Measurements from ENCODE around the gene GPR108.
A peak's percentile ranks its signal among the peaks of the same experiment; 100 is the strongest.

The GPR108 gene

DNA sequence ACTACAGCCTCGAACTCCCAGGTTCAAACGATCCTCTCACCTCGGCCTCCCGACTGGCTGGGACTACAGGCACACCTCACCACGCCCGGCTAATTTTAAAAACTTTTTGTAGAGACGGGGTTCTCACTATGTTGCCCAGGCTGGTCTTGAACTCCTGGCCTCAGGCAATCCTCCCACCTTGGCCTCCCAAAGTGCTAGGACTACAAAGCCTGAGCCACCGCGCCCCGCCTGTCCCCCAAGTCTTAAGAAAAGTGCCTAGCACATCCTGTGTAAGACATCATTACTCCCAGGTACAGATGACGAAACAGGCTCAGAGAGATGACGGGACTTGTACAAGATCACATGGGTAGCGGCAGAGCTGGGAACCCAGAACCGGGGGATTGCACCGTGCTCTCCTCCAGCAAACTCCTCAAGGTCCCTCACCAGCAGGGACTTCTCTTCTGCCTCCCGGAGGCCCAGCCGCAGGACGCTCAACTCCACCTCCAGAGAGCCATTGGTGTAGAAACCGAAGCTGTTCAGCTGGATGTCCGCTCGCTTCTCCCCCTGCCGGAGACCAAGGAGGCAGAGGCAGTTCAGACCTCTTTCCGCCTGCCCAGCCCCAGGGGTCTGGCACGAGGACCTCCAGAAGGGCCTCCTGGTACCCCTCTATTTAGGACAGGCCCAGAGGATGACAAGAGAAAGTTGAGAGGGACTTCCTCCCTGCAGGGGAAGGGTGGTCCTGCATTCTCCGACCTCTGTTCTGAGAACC, 1.0 kb downstream of the GPR108 start:
- DNase-seq: peak; percentile 77 to 85

DNA sequence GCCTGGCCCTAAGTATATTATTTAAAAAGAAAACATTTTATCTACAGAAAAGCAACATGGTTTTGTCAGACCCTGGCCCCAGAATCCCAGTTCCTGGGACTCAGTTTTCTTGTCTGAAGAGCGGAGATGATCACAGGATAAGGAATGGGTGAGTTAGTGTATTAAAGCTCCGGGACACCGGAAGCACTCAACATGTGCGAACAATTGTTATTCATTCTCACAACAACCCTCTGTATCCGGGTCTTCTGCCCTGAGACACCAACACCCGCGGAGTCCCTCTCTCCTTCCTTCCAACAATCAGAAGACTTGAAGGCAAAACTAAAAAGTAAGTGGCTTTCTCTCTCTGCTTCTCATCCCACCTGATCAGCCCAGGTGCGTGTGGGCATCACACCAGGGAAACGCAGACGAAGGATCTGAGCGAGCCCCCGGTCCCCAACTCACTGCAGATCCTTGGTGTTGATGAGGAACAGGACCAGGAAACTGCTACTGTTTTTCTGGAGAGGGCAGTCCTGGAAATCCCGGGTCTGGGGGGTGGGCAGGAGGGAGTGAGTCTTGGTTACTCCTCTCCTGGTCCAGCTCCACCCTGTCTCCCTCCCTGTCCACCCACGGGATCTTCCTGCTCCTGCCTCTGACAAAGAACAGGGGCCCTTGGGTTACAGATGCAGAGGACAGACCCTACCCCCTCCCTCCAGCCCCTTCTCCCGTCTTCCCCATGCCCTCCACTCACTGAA, 2.0 kb downstream of the GPR108 start:
- no peak for DNase-seq

DNA sequence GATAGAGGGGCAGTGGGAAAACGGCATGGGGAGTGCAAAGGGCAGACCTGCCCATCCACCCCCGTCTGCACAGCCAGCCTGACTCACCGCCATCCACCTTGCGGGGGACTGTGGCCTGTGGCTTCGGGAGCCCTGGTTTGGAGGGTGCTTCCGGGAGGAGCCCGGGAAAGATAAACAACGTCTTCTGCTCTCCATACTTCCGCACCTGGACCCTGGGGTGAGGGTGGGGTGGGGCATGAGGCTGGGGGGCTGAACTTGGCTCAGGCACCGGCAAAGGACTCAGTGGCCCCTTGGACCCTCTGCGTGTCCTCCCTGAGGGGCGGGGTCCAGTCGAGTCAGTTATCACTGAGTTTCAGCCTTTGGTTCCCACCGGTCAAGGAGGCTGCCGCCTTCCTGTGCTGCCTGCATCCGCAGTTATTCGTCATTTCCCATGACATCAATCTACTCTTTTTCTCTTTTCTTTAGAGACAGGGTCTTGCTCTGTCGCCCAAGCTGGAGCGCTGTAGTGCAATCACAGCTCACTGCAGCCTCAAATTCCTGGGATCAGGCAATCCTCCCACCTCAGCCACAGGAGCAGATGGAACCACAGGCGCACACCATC, 3.2 kb downstream of the GPR108 start:
- no peak for DNase-seq

DNA sequence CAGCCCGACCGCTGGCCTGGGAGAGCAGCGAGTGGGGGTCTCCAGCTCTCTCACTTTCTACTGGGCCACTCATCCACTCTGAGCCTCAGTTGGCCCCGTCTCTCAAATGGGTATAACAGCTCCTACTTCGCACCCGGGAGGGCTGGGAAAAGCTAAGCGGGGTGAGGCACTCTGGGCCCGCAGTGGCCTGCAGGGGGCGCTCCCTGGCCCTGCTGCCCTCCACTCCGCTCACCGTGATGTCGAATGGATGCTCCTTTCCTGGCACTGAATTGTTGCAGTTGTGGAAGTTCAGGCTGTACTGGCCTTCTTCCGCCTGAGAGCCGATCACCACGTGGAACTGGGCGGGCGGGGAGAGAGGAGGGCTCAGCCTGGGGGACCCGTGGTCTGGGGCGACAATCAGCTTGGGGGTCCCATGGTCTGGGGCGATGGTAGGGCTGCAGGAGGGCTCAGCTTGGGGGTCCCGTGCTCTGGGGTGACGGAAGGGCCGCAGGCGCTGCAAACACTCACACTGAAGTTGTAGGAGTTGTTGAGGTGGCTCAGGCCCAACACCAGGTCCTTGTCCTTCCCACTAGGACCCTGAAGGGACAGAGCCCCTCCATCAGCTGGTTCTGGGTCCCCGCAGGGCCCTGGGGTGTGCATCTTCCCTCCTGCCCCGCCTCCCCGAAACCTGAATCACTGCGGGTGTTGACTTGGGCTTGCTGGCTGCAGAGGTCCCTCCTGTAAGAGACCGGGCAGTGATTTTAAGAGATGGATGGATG, 3.9 kb downstream of the GPR108 start:
- peak in 1 of 2 donors; percentile 26 for DNase-seq

- DNase-seq: no peak
These were observed 4.5 kb downstream of the GPR108 start for GRCh38 chr19:6732803-6733337.

DNA sequence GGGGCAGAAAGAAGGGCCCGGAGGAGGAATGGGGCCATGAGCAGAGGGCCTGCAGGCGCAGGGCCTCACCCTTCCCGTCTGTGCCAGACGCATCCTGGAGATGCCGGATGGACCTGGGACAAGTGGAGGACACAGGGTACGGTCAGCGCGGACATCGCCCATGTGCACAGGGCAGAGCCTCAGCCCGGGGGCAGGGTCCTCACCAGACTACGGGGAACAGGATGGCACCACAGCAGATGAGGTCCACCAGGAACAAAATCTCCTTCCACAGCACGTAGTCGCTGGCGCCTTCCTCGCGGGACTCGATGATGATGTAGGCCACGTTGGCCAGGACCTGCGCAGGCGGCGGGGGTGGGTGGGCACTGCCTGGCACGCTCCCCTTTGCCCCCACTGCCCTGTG, 5.6 kb downstream of the GPR108 start:
- no peak for DNase-seq

GRCh38 chr19:6730941-6731670, 6.3 kb downstream of the GPR108 start:
- DNase-seq: no peak

DNA sequence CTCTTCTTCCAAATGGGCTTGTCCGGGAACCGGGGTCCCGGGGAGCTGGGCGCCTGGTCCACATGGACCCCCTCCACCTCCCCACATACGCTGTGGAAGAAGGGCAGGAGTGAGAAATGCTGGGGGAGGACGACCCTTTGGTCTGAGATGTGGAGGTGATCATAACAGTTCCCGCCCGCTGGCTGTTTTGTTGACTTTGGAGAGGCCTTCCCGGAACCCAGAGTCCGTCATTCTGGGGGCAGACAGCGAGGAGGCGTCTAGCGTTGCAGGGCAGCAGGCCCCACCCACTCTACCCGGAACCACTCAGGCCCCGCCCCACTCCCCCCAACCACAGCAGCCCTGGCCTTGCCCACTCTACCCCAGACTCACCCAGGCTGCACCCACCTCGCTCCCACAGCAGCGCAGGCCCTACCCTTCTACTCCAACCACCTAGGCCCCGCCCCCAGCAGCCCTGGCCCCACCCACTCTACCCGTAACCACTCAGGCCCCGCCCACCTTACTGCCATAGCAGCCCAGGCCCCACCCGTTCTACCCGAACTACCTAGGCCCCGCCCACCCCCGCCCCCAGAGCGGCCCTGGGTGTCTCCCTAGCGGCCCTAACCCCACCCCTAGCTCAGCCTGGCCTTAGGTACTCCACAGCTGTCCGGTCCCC, 7.1 kb downstream of the GPR108 start:
- peak; percentile 35 to 46 for DNase-seq

- no peak for DNase-seq
These were observed 7.7 kb downstream of the GPR108 start for GRCh38 chr19:6729573-6730152.

GRCh38 chr19:6728346-6728745, 9.0 kb downstream of the GPR108 start:
- DNase-seq: peak in 1 of 2 donors; percentile 25

DNA sequence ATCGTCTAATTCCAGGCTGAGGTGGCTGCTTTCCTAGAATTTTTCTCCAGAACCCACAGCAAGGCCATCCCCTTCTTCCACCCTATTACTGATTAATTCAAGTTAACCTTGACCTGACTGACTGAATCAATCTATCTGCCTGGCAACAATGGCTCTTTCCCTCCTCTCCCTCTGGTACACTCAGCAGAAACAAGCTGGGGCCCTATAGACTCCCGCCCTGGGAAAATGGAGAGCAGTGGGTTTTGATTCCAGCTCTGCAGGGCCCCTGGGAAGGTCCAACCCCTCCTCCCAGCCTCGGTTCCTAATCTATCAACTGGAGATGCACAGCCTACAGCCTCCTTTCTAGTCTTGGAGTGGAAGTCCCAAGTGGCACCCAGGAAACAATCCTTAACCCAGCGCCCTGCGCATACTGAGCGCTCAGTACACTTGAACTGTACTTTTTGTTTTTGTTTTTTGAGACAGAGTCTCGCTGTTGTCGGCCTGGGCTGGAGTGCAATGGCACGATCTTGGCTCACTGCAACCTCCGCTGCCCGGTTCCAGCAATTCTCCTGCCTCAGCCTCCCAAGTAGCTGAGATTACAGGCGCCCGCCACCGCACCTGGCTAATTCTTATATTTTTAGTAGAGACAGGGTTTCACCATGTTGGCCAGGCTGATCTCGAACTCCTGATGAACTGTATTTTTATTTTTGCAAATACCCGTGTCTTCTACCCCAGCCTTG, 11.7 kb downstream of the GPR108 start:
- no peak for DNase-seq

GRCh38 chr19:6724631-6725492, 12.5 kb downstream of the GPR108 start:
- no peak for DNase-seq

DNA sequence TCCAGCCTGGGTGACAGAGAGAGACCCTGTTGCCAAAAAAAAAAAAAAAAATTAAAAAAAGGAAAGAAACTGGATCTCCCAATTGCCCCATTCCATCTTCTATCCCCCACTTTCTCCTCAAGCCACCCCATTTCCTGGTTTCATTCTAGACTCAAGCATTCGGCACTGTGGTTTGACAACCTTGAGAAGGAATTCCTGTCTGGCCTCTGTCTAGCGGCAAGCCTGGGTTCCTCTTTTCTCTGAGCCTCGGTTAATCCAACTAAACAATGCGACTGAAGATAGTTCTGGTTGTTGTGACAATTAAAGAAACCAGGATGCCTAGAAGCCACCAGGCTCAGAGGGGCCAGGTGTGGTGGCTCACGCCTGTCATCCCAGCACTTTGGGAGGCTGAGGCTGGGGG, 13.6 kb downstream of the GPR108 start:
- DNase-seq: no peak

DNA sequence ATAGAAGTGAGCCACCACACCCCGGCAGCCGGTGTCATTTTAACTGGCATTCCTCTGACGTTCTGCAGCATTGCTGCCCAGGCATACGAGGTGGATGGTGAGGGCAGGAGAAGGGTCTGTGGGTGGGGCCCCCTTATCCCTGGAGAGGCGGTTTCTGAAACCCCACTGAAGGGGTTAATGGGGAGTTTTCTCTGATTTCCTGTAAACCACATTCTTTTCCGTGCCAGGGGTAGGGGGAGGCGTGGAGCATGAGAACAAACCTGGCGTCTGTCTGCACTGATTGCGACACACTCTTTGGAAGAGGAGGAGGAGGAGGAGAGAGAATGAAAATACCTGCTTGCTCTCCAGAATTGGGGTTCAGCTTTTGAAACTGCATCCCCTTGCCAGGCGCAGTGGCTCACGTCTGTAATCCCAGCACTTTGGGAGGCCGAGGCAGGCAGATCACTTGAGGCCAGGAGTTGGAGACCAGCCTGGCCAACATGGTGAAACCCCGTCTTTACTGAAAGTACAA, 14.2 kb downstream of the GPR108 start:
- DNase-seq: no peak

GRCh38 chr19:6721773-6722172, 15.6 kb downstream of the GPR108 start:
- DNase-seq: no peak

- no peak for DNase-seq
These were observed 16.3 kb downstream of the GPR108 start for GRCh38 chr19:6721138-6721474.

DNA sequence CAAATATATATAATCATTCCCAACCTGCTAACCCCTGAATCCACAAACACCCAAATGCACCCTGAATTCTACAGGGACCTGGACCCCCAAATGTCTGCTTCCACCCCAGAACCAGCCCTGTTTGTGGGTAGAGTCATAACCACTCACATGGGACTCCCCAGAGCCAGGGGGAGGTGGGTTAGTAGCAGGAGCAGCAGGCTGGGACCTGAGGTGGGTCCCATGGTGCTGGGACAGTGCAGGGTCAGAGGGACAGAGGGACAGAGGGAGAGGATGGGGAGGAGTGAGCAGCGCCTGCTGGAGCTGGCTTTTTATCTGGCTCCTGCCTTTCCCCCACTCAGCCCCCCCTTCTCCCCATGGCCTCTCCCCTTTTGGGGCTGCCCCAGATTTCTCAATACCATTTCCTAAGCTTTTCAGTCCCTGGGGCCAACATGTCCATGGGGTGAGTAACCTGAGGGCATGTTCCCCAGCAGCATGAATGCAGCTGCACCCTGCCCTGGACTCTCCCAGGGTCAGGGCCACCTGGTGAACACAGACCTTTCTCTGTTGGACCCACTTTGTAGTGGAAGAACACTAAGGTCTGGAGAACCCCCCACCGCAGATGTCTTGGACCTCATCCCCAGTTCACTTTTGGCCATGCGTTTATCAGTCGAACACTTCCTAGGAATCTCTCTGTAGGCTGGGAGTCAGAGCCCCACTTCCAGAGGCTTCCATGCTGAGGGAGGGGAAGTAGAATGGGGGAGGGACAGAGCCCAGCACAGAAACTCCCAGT, 16.8 kb downstream of the GPR108 start, which contains the start of gene C3:
C3 (minus strand) TSS at position 282 of the 769 bp plus-strand sequence; CDS start at position 221, 61 bp downstream.
- DNase-seq: peak in 1 of 2 donors; percentile 53

- no peak for DNase-seq
These were observed 17.4 kb downstream of the GPR108 start for GRCh38 chr19:6719992-6720368.

GRCh38 chr19:6719540-6719861, 17.9 kb downstream of the GPR108 start:
- no peak for DNase-seq

Measured in CD4-positive, alpha-beta T cell treated with Interferon alpha-2 for 1 hour (primary cell).